GM12892 (cell line): ENCODE measurements around the gene ZDHHC11B.
"Not testable (repeated sequence)": the region's sequence is repeated elsewhere in the genome, so short reads cannot be mapped to it uniquely, and the experiment has no call there.

Experiments
- POLR2A ChIP-seq: IDR thresholded peaks from 2 replicates; pipeline ENCODE4 v1.6.1; 2011; ENCODE audit warnings: low read depth, low read length, control low read depth
- POLR2AphosphoS5 ChIP-seq: IDR thresholded peaks from 2 replicates; pipeline ENCODE4 v1.6.1; 2011; ENCODE audit warnings: low read depth, low read length, control low read depth
- TAF1 ChIP-seq: IDR thresholded peaks from 2 replicates; pipeline ENCODE4 v1.6.1; 2011; ENCODE audit warnings: low read depth, mild to moderate bottlenecking, control low read depth, low read length, borderline replicate concordance

DNA sequence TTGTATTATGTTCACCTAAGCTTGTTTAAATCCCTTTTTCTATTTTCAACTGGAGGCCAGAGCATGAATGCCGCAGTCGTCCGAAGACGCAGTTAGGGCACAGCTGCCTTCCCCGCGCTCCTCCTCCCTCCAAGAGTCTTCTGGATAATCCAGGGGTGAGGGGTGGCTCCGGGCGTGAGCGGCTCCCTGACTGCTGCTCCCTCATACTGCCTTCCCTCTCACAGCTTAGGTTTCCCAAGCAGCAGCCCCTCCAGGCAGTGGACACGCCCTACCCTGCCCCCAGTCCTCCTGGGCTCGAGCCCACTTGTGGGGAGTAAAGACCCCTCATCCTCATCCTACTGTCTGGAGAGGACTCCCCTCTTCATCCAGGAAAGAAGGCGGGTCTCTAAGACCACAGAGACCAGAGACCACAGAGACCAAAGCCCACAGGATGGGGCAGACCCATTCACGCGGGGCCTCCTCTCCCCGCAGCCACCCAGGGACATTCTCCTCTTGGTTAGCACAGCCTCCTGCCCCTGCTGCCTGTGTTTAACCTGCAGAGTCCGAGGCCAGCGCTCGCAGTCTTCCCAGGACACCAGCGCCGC lies 31.9 kb downstream of the ZDHHC11B start:
- TF ChIP-seq POLR2A, POLR2AphosphoS5, TAF1: not testable (repeated sequence)
